Measurements from ENCODE around the gene NACA.

DNA sequence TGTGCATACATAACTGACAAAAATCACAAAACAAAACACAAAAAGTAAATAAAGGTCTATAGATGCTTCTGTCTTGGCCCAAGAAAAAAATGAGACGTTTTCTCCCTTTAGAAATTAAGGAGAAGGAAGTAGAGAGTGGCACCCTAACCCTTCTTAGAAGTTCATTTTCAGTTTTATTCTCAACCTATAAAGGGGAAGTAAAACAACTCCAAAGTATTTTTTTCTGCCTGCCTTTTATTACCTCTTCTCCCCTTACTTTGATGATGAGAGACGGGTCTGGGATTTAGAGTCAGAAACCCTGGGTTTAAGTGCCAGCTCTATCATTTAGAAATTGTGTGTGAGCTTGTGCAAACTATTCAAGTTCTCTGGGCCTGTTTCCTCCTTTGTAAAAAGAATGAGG lies 24.3 kb upstream of the NACA start:
- TF ChIP-seq, protein P1, sequence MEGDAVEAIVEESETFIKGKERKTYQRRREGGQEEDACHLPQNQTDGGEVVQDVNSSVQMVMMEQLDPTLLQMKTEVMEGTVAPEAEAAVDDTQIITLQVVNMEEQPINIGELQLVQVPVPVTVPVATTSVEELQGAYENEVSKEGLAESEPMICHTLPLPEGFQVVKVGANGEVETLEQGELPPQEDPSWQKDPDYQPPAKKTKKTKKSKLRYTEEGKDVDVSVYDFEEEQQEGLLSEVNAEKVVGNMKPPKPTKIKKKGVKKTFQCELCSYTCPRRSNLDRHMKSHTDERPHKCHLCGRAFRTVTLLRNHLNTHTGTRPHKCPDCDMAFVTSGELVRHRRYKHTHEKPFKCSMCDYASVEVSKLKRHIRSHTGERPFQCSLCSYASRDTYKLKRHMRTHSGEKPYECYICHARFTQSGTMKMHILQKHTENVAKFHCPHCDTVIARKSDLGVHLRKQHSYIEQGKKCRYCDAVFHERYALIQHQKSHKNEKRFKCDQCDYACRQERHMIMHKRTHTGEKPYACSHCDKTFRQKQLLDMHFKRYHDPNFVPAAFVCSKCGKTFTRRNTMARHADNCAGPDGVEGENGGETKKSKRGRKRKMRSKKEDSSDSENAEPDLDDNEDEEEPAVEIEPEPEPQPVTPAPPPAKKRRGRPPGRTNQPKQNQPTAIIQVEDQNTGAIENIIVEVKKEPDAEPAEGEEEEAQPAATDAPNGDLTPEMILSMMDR (IDR thresholded peaks at IDR 0.05; ENCODE audit: low read depth, low read length), result no peak
- no peak for TF ChIP-seq POLR2A (IDR thresholded peaks at IDR 0.05; ENCODE audit: extremely low read depth, insufficient read length)

Data from NB4 (cell line).